SW 1271 (cell line): ENCODE measurements around the gene STEAP1B.

Source experiments
- DNase-seq, 2 experiments: peaks; one replicate each; lab custom pipeline; 2025; lab: John Stamatoyannopoulos, UW

The STEAP1B gene

GRCh38 chr7:22400150-22400814 lies 99.7 kb downstream of the STEAP1B start:
- DNase-seq: no peak

- no peak for DNase-seq
Measured at GRCh38 chr7:22399546-22399945, 100.4 kb downstream of the STEAP1B start.

GRCh38 chr7:22399091-22399490 lies 100.9 kb downstream of the STEAP1B start:
- DNase-seq: no peak

- no peak for DNase-seq
Measured at GRCh38 chr7:22397981-22398380, 102.0 kb downstream of the STEAP1B start.

GRCh38 chr7:22395222-22395621 lies 104.8 kb downstream of the STEAP1B start:
- no peak for DNase-seq

GRCh38 chr7:22394739-22395138 lies 105.2 kb downstream of the STEAP1B start:
- DNase-seq: no peak

GRCh38 chr7:22393913-22394729 lies 105.9 kb downstream of the STEAP1B start:
- DNase-seq: no peak

GRCh38 chr7:22390516-22390915 lies 109.5 kb downstream of the STEAP1B start:
- DNase-seq: no peak

- DNase-seq: no peak
Measured at GRCh38 chr7:22389892-22390291, 110.1 kb downstream of the STEAP1B start.

GRCh38 chr7:22387583-22387982 lies 112.4 kb downstream of the STEAP1B start:
- DNase-seq: no peak

GRCh38 chr7:22386865-22387264 lies 113.1 kb downstream of the STEAP1B start:
- no peak for DNase-seq

GRCh38 chr7:22386206-22386858 lies 113.7 kb downstream of the STEAP1B start:
- DNase-seq: no peak

- no peak for DNase-seq
Measured at GRCh38 chr7:22385326-22385725, 114.7 kb downstream of the STEAP1B start.

GRCh38 chr7:22380333-22380732 lies 119.7 kb downstream of the STEAP1B start:
- no peak for DNase-seq

- no peak for DNase-seq
Measured at GRCh38 chr7:22378199-22378980, 121.6 kb downstream of the STEAP1B start.

- DNase-seq: no peak
Measured at GRCh38 chr7:22377703-22378102, 122.3 kb downstream of the STEAP1B start.

- DNase-seq: no peak
Measured at GRCh38 chr7:22375359-22376048, 124.5 kb downstream of the STEAP1B start.

GRCh38 chr7:22373911-22374310 lies 126.1 kb downstream of the STEAP1B start:
- DNase-seq: no peak

GRCh38 chr7:22373388-22373787 lies 126.6 kb downstream of the STEAP1B start:
- no peak for DNase-seq

- DNase-seq: no peak
Measured at GRCh38 chr7:22372863-22373262, 127.1 kb downstream of the STEAP1B start.

- no peak for DNase-seq
Measured at GRCh38 chr7:22371878-22372277, 128.1 kb downstream of the STEAP1B start.
